ENCODE data around the gene DNAJA4. TPM values are rescaled to one million over a fixed set of nuclear protein-coding genes. Genes with fewer than 3 reads are reported as not detected.

Gene DNAJA4
- total RNA-seq (2022; extraction: Qiagen RNA extraction; ENCODE audit: low read depth), result 0.08 TPM in 1 of 5 replicates, not detected in the others

GRCh38 chr15:78264304-78265136 is at the start of gene DNAJA4:
Gene DNAJA4, plus strand, starts transcription at chr15:78264562. Its CDS starts 202 bp downstream, at chr15:78264764.

GRCh38 chr15:78234515-78235040 is 29.8 kb upstream of the DNAJA4 start, which contains the start of gene ACSBG1:
Gene ACSBG1, minus strand, starts transcription at chr15:78234565. Its CDS starts 64 bp downstream, at chr15:78234501.

GRCh38 chr15:78299101-78299930 is 35.0 kb downstream of the DNAJA4 start, which contains the start of gene SKIC8:
Gene SKIC8, minus strand, starts transcription at chr15:78299609. Its CDS starts 3,923 bp downstream, at chr15:78295686.

Other genes with a start within 250 kb of the DNAJA4 start
- 13.2 to 16.0 TPM (median 14.6 TPM) in 5 replicates for gene TBC1D2B, start 186.9 kb upstream of the DNAJA4 start, total RNA-seq (2022; extraction: Qiagen RNA extraction; ENCODE audit: low read depth)
- not detected in 5 replicates for gene SH2D7, start 172.0 kb upstream of the DNAJA4 start, total RNA-seq (2022; extraction: Qiagen RNA extraction; ENCODE audit: low read depth)
- 22.9 to 30.2 TPM (median 28.6 TPM) in 5 replicates for gene CIB2, start 133.1 kb upstream of the DNAJA4 start, total RNA-seq (2022; extraction: Qiagen RNA extraction; ENCODE audit: low read depth)
- gene IDH3A, start 115.2 kb upstream of the DNAJA4 start, total RNA-seq (2022; extraction: Qiagen RNA extraction; ENCODE audit: low read depth), result 60.6 to 101 TPM (median 67.4 TPM) in 5 replicates
- 0.17 to 0.59 TPM (median 0.31 TPM) in 5 replicates for gene ACSBG1, start 30.0 kb upstream of the DNAJA4 start, total RNA-seq (2022; extraction: Qiagen RNA extraction; ENCODE audit: low read depth)
- 77.4 to 115 TPM (median 86.8 TPM) in 5 replicates for gene SKIC8, start 35.0 kb downstream of the DNAJA4 start, total RNA-seq (2022; extraction: Qiagen RNA extraction; ENCODE audit: low read depth)
- 1.2 to 2.2 TPM (median 1.5 TPM) in 5 replicates for gene CRABP1, start 75.8 kb downstream of the DNAJA4 start, total RNA-seq (2022; extraction: Qiagen RNA extraction; ENCODE audit: low read depth)
- 37.7 to 49.8 TPM (median 46.4 TPM) in 5 replicates for gene IREB2, start 173.7 kb downstream of the DNAJA4 start, total RNA-seq (2022; extraction: Qiagen RNA extraction; ENCODE audit: low read depth)
- 6.0 to 7.6 TPM (median 6.1 TPM) in 5 replicates for gene HYKK, start 243.0 kb downstream of the DNAJA4 start, total RNA-seq (2022; extraction: Qiagen RNA extraction; ENCODE audit: low read depth)

Measured in A549 treated with GW870086 at 1 μM for 4 hours (cell line).